HEK293 (cell line): ENCODE measurements around the gene ENO3.
A peak's percentile ranks its signal among the peaks of the same experiment; 100 is the strongest.

Experiments used
- BCL6B ChIP-seq: fragments of 450-650 bp; formaldehyde crosslinking; IDR thresholded peaks from 2 replicates; pipeline ENCODE4 v1.5.1; 2017; ENCODE audit warnings: missing biosample characterization, missing genetic modification characterization
- INSM2 ChIP-seq: fragments of 450-650 bp; formaldehyde crosslinking; IDR thresholded peaks from 2 replicates; pipeline ENCODE4 v1.5.1; 2016; ENCODE audit warnings: missing biosample characterization, missing genetic modification characterization
- KLF8 ChIP-seq: fragments of 450-650 bp; formaldehyde crosslinking; IDR thresholded peaks from 2 replicates; pipeline ENCODE4 v1.5.1; 2016; ENCODE audit warnings: missing biosample characterization, missing genetic modification characterization
- MEIS1 ChIP-seq: sonication (generic); formaldehyde crosslinking; IDR thresholded peaks from 2 replicates; pipeline ENCODE4 v1.8.1; 2022; ENCODE audit warnings: missing genetic modification reagents, mild to moderate bottlenecking, borderline replicate concordance
- SP2 ChIP-seq: fragments of 450-650 bp; formaldehyde crosslinking; IDR thresholded peaks from 2 replicates; pipeline ENCODE4 v1.5.1; 2016; ENCODE audit warnings: missing biosample characterization, missing genetic modification characterization
- TSHZ1 ChIP-seq: fragments of 450-650 bp; formaldehyde crosslinking; IDR thresholded peaks from 2 replicates; pipeline ENCODE4 v1.5.1; 2016; ENCODE audit warnings: missing biosample characterization, missing genetic modification characterization, borderline replicate concordance
- WT1 ChIP-seq: fragments of 450-650 bp; formaldehyde crosslinking; IDR thresholded peaks from 2 replicates; pipeline ENCODE4 v1.5.1; 2016; ENCODE audit warnings: missing biosample characterization, missing genetic modification characterization
- YY2 ChIP-seq: fragments of 450-650 bp; formaldehyde crosslinking; IDR thresholded peaks from 2 replicates; pipeline ENCODE4 v1.5.1; 2016; ENCODE audit warnings: missing biosample characterization, missing genetic modification characterization
- ZBTB21 ChIP-seq: fragments of 450-650 bp; formaldehyde crosslinking; IDR thresholded peaks from 2 replicates; pipeline ENCODE4 v1.5.1; 2017; ENCODE audit warnings: missing biosample characterization, missing genetic modification characterization
- ZEB2 ChIP-seq: fragments of 450-650 bp; formaldehyde crosslinking; IDR thresholded peaks from 2 replicates; pipeline ENCODE4 v1.5.1; 2016; ENCODE audit warnings: missing biosample characterization, missing genetic modification characterization
- ZNF121 ChIP-seq: fragments of 450-650 bp; formaldehyde crosslinking; IDR thresholded peaks from 2 replicates; pipeline ENCODE4 v1.5.1; 2016; ENCODE audit warnings: missing biosample characterization, missing genetic modification characterization
- ZNF157 ChIP-seq: fragments of 450-650 bp; formaldehyde crosslinking; IDR thresholded peaks from 2 replicates; pipeline ENCODE4 v1.5.1; 2016; ENCODE audit warnings: missing biosample characterization, missing genetic modification characterization
- ZNF391 ChIP-seq: fragments of 450-650 bp; formaldehyde crosslinking; IDR thresholded peaks from 2 replicates; pipeline ENCODE4 v1.5.1; 2016; ENCODE audit warnings: low read depth, missing biosample characterization, missing genetic modification characterization, borderline replicate concordance
- ZNF394 ChIP-seq: fragments of 450-650 bp; formaldehyde crosslinking; IDR thresholded peaks from 2 replicates; pipeline ENCODE4 v1.5.1; 2016; ENCODE audit warnings: missing biosample characterization, missing genetic modification characterization, mild to moderate bottlenecking, moderate library complexity, borderline replicate concordance
- ZNF518A ChIP-seq: fragments of 450-650 bp; formaldehyde crosslinking; conservative IDR thresholded peaks from 2 replicates; pipeline ENCODE4 v1.5.1; 2016; ENCODE audit warnings: low read depth, missing biosample characterization, missing genetic modification characterization
- ZNF544 ChIP-seq: fragments of 450-650 bp; formaldehyde crosslinking; IDR thresholded peaks from 2 replicates; pipeline ENCODE4 v1.5.0; 2017; ENCODE audit warnings: missing biosample characterization, missing genetic modification characterization
- ZNF558 ChIP-seq: fragments of 450-650 bp; formaldehyde crosslinking; IDR thresholded peaks from 2 replicates; pipeline ENCODE4 v1.5.1; 2016; ENCODE audit warnings: missing biosample characterization, missing genetic modification characterization
- ZNF580 ChIP-seq: fragments of 450-650 bp; formaldehyde crosslinking; IDR thresholded peaks from 2 replicates; pipeline ENCODE4 v1.5.1; 2016; ENCODE audit warnings: missing biosample characterization, missing genetic modification characterization
- ZNF610 ChIP-seq: fragments of 450-650 bp; formaldehyde crosslinking; IDR thresholded peaks from 2 replicates; pipeline ENCODE4 v1.5.1; 2016; ENCODE audit warnings: missing biosample characterization, missing genetic modification characterization, borderline replicate concordance
- ZNF629 ChIP-seq: fragments of 450-650 bp; formaldehyde crosslinking; IDR thresholded peaks from 2 replicates; pipeline ENCODE4 v1.5.1; 2017; ENCODE audit warnings: missing biosample characterization, missing genetic modification characterization
- ZNF639 ChIP-seq: fragments of 450-650 bp; formaldehyde crosslinking; IDR thresholded peaks from 2 replicates; pipeline ENCODE4 v1.5.1; 2016; ENCODE audit warnings: missing biosample characterization, missing genetic modification characterization
- ZNF692 ChIP-seq: fragments of 450-650 bp; formaldehyde crosslinking; IDR thresholded peaks from 2 replicates; pipeline ENCODE4 v1.5.1; 2016; ENCODE audit warnings: missing biosample characterization, missing genetic modification characterization
- ZNF843 ChIP-seq: fragments of 450-650 bp; formaldehyde crosslinking; IDR thresholded peaks from 2 replicates; pipeline ENCODE4 v1.5.1; 2016; ENCODE audit warnings: missing biosample characterization, missing genetic modification characterization
- ZXDB ChIP-seq: fragments of 450-650 bp; formaldehyde crosslinking; IDR thresholded peaks from 2 replicates; pipeline ENCODE4 v1.5.1; 2016; ENCODE audit warnings: missing biosample characterization, missing genetic modification characterization

The ENO3 gene

GRCh38 chr17:4939796-4940554, 10.9 kb upstream of the ENO3 start, which contains the start of the genes RNF167 and SLC25A11 (continued):
- TF ChIP-seq BCL6B (tag by site-specific recombination) = no peak
- TF ChIP-seq YY2 (tag by site-specific recombination) = no peak; the same call in none of the 2 replicates
- no peak for TF ChIP-seq TSHZ1 (tag by site-specific recombination)
- peak; percentile 70; the same call in 1 of the 2 replicates for TF ChIP-seq ZNF610 (tag by site-specific recombination)
- no peak for TF ChIP-seq MEIS1 (CRISPR knock-in tag)
- TF ChIP-seq ZNF157 = no peak
- TF ChIP-seq ZNF518A (tag by site-specific recombination) = peak; percentile 82
- TF ChIP-seq ZNF843 = peak; percentile 48; the same call in 1 of the 2 replicates
- TF ChIP-seq ZNF639 (tag by site-specific recombination) = no peak; the same call in 1 of the 2 replicates
- no peak for TF ChIP-seq ZNF121 (tag by site-specific recombination)
- peak; percentile 76; the same call in 1 of the 2 replicates for TF ChIP-seq ZEB2 (tag by site-specific recombination)
- peak; percentile 47; the same call in 1 of the 2 replicates for TF ChIP-seq INSM2
- no peak for TF ChIP-seq ZNF391 (tag by site-specific recombination)
- peak; percentile 95 for TF ChIP-seq KLF8 (tag by site-specific recombination)
- TF ChIP-seq ZNF394 (tag by site-specific recombination) = peak; percentile 34; the same call in 1 of the 2 replicates
- TF ChIP-seq ZNF558 (tag by site-specific recombination) = 0 out of 2 replicates have a peak, but pooled peaks have one; percentile 14
- TF ChIP-seq ZNF544 (tag by site-specific recombination) = no peak
- TF ChIP-seq SP2 (tag by site-specific recombination) = peak; percentile 93
- peak; percentile 98 for TF ChIP-seq ZNF580 (tag by site-specific recombination)
- TF ChIP-seq ZBTB21 (tag by site-specific recombination) = peak; percentile 26; the same call in 1 of the 2 replicates
- no peak for TF ChIP-seq ZNF692
- TF ChIP-seq ZXDB (tag by site-specific recombination) = peak; percentile 84
- TF ChIP-seq ZNF629 (tag by site-specific recombination) = peak; percentile 67
- TF ChIP-seq WT1 = peak; percentile 38; the same call in 1 of the 2 replicates
